AG04449 (cell line): ENCODE measurements around the gene CDYL.

Experiments
- CTCF ChIA-PET: fragments of 350-600 bp; formaldehyde crosslinking; extraction: SDS; loops from one replicate; lab custom pipeline; 2021; ENCODE audit warnings: antibody characterized with exemption; lab: Yijun Ruan, JAX
- POLR2A ChIA-PET: fragments of 400-600, 350-600 bp; formaldehyde crosslinking; extraction: SDS; loops from one replicate; lab custom pipeline; 2020; ENCODE audit warnings: antibody characterized with exemption, inconsistent platforms; lab: Yijun Ruan, JAX
- DNase-seq: peaks from one replicate; pipeline ENCODE4 v3.0.0-alpha.2; 2010; ENCODE audit warnings: low read depth, low spot score
- H3K4me3 ChIP-seq: 2 replicates; pipeline ENCODE4 v1.5.1; 2011; ENCODE audit warnings: low read depth, mild to moderate bottlenecking, control low read depth, low read length
- CTCF ChIP-seq: IDR thresholded peaks from one replicate; pipeline ENCODE4 v1.5.1; 2011; ENCODE audit warnings: mild to moderate bottlenecking, moderate library complexity, low read length, control low read depth, inconsistent platforms; ENCODE audit not compliant: insufficient read depth; ENCODE audit errors: missing control alignments

The CDYL gene

GRCh38 chr6:4873928-4874327 is 97.7 kb downstream of the CDYL start:
- POLR2A ChIA-PET, result interaction anchor here (0.7 kb wide), 1 partner anchor 54 kb away, joined by 3 read pairs; no protein-coding TSS in a partner anchor
- no peak overlapping the region for H3K4me3 ChIP-seq
- CTCF ChIA-PET, result interaction anchor here (1.0 kb wide), 1 partner anchor 156 kb away, joined by 3 read pairs; no protein-coding TSS in a partner anchor
- TF ChIP-seq CTCF, result no peak
- DNase-seq, result no peak

GRCh38 chr6:4879741-4880275 is 103.6 kb downstream of the CDYL start:
- POLR2A ChIA-PET, result no interaction called here
- DNase-seq, result no peak
- H3K4me3 ChIP-seq, result no peak overlapping the region
- no peak for TF ChIP-seq CTCF
- CTCF ChIA-PET, result no interaction called here

- H3K4me3 ChIP-seq, result no peak overlapping the region
- CTCF ChIA-PET, result no interaction called here
- no peak for TF ChIP-seq CTCF
- DNase-seq, result no peak
- POLR2A ChIA-PET, result no interaction called here
These were observed 104.2 kb downstream of the CDYL start for GRCh38 chr6:4880363-4880762.

GRCh38 chr6:4883298-4883697 is 107.1 kb downstream of the CDYL start:
- no peak for TF ChIP-seq CTCF
- no peak for DNase-seq
- POLR2A ChIA-PET, result no interaction called here
- no peak overlapping the region for H3K4me3 ChIP-seq
- CTCF ChIA-PET, result interaction anchor here (1.5 kb wide), 1 partner anchor 11 kb away, joined by 3 read pairs; no protein-coding TSS in a partner anchor

GRCh38 chr6:4884646-4885340 is 108.6 kb downstream of the CDYL start:
- no peak for TF ChIP-seq CTCF
- ChIA-PET CTCF (interaction anchor here (1.5 kb wide), 1 partner anchor 10 kb away, joined by 3 read pairs; no protein-coding TSS in a partner anchor), POLR2A (interaction anchor here (0.7 kb wide), 1 partner anchor 699 kb away, joined by 3 read pairs; no protein-coding TSS in a partner anchor)
- no peak for DNase-seq
- H3K4me3 ChIP-seq, result no peak overlapping the region

- POLR2A ChIA-PET, result no interaction called here
- no peak for TF ChIP-seq CTCF
- DNase-seq, result no peak
- no peak overlapping the region for H3K4me3 ChIP-seq
- CTCF ChIA-PET, result interaction anchor here (1.0 to 1.5 kb wide), 2 partner anchors 11 to 14 kb away, joined by 3 read pairs; no protein-coding TSS in a partner anchor
These were observed 109.2 kb downstream of the CDYL start for GRCh38 chr6:4885341-4885933.
